Astrocyte of the spinal cord (primary cell): Measurements from ENCODE around the gene EPG5.
"Not testable (repeated sequence)": the region's sequence is repeated elsewhere in the genome, so short reads cannot be mapped to it uniquely, and the experiment has no call there.

ENCODE experiments used
- DNase-seq: peaks from one replicate; pipeline ENCODE4 v3.0.0; 2011; ENCODE audit warnings: low read depth, low spot score
- H3K4me3 ChIP-seq: 2 replicates; pipeline ENCODE4 v1.5.1; 2011; ENCODE audit warnings: low read depth, mild to moderate bottlenecking, low read length, moderate library complexity
- in situ Hi-C: cut with HindIII; loops from 2 replicates; pipeline ENCODE4 v1.10.0; 2017; ENCODE audit warnings: low sequenced_read_pairs
- TF ChIP-seq, protein P1 (sequence below): IDR thresholded peaks from 2 replicates; pipeline ENCODE4 v1.5.1; 2012; ENCODE audit warnings: low read depth, mild to moderate bottlenecking, low read length, inconsistent platforms

EPG5 gene

GRCh38 chr18:45854036-45854586, 113.0 kb downstream of the EPG5 start:
- no peak overlapping the region for H3K4me3 ChIP-seq
- DNase-seq = no peak
- in situ Hi-C loops = no loop called here
- TF ChIP-seq, protein P1, sequence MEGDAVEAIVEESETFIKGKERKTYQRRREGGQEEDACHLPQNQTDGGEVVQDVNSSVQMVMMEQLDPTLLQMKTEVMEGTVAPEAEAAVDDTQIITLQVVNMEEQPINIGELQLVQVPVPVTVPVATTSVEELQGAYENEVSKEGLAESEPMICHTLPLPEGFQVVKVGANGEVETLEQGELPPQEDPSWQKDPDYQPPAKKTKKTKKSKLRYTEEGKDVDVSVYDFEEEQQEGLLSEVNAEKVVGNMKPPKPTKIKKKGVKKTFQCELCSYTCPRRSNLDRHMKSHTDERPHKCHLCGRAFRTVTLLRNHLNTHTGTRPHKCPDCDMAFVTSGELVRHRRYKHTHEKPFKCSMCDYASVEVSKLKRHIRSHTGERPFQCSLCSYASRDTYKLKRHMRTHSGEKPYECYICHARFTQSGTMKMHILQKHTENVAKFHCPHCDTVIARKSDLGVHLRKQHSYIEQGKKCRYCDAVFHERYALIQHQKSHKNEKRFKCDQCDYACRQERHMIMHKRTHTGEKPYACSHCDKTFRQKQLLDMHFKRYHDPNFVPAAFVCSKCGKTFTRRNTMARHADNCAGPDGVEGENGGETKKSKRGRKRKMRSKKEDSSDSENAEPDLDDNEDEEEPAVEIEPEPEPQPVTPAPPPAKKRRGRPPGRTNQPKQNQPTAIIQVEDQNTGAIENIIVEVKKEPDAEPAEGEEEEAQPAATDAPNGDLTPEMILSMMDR = no peak

DNA sequence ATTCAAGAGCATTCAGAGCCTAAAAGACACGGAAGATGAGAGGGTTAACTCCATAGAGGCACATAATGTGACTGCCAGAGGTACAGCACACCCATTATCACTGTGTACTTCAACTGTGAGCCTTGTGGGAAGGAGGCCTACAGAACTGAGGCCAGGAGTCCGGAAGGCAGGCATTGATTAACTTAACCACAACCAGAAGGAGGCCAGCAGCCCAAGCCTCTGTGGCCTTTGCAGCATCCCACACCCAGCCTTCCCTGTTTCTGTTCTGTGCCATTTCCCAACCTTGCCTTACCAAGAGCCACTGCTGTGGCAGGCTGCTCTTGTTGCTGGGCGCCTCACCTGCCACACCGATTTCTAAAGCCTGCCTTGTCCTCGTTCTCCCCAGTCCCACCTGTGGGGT, 114.5 kb downstream of the EPG5 start:
- H3K4me3 ChIP-seq = no peak overlapping the region
- DNase-seq = no peak
- TF ChIP-seq, protein P1 = no peak
- in situ Hi-C loops = no loop called here

- no peak for DNase-seq
- TF ChIP-seq, protein P1 = no peak
- in situ Hi-C loops = no loop called here
- H3K4me3 ChIP-seq = no peak overlapping the region
These were observed 115.8 kb downstream of the EPG5 start for GRCh38 chr18:45851161-45851925.

DNA sequence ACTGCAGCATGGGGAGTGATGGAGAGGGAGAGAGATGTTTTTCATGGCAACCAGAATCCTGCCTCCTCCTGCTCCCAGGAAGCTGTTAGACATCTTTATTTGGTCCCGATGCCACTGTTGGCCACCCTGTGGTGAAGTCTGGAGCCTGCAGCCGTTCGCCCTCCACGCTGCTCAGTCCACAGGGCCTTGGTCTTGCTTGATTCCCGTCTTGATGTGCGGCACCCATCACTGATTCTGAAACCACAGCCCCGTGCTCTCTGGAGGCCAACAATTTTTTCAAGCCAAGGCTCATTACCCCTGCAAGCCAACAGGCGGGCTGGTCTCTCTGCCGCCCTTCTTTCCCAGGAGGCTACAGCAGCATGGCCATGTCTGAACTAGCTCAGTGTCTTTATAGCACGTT, 117.1 kb downstream of the EPG5 start:
- TF ChIP-seq, protein P1 = peak; percentile 50
- no peak overlapping the region for H3K4me3 ChIP-seq
- in situ Hi-C loops = no loop called here
- no peak for DNase-seq

- DNase-seq = no peak
- in situ Hi-C loops = no loop called here
- TF ChIP-seq, protein P1 = no peak
- no peak overlapping the region for H3K4me3 ChIP-seq
These were observed 117.6 kb downstream of the EPG5 start for GRCh38 chr18:45849529-45849928.

DNA sequence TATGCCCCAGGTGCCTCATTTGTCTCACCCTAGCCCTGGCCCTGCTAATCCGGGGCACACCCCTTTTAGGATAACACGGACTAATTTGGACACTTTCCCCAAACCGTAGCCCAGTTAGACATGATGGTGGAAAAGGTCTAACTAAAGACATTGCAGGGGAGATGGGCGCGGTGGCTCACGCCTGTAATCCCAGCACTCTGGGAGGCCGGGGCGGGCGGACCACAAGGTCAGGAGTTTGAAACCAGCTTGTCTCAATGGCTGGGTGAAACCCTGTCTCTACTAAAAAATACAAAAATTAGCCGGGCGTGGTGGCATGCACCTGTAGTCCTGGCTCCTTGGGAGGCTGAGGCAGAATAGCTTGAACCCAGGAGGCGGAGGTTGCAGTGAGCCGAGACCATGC, 118.5 kb downstream of the EPG5 start:
- H3K4me3 ChIP-seq, DNase-seq, in situ Hi-C loops: not testable (repeated sequence)

GRCh38 chr18:45847119-45847518, 120.0 kb downstream of the EPG5 start:
- no peak overlapping the region for H3K4me3 ChIP-seq
- TF ChIP-seq, protein P1 = no peak
- in situ Hi-C loops = no loop called here
- DNase-seq = peak; percentile 22
